ENCODE results near the gene CASP7.

- no peak for TF ChIP-seq POLR2A (IDR thresholded peaks at IDR 0.05; ENCODE audit: low read length)
- no peak for TF ChIP-seq GATA1 (IDR thresholded peaks at IDR 0.05; ENCODE audit: low read depth, low read length)
These were observed 15.8 kb upstream of the CASP7 start, which contains the start of gene NRAP for GRCh38 chr10:113663908-113664307.
